ENCODE results near the gene KRTAP11-1.

Gene KRTAP11-1

DNA sequence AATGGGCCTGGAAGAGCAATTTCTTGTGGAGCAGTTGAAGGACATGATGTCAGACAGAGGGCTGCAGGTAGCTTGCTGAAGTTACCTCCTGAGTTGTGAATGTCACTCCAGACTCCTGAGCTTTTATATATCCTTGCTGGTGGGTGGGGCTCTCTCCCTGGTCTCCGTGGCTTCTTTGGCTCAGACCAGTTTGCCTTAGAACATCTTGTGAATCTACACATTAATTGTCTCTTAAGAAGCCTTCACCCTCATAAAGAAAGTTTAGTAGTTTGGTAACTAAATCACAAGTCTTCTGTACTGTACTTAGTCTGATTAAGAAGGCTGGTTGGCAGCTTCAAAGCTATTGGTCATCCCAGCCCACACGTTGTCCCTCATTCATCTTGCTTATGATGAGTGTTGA is at the start of gene KRTAP11-1:
Gene KRTAP11-1, minus strand, starts transcription at position 101 of the 400 bp plus-strand sequence. Its CDS starts 56 bp downstream, at position 45.
- no peak for DNase-seq

GRCh38 chr21:30924146-30924700 is 42.8 kb upstream of the KRTAP11-1 start:
- no peak for DNase-seq

DNA sequence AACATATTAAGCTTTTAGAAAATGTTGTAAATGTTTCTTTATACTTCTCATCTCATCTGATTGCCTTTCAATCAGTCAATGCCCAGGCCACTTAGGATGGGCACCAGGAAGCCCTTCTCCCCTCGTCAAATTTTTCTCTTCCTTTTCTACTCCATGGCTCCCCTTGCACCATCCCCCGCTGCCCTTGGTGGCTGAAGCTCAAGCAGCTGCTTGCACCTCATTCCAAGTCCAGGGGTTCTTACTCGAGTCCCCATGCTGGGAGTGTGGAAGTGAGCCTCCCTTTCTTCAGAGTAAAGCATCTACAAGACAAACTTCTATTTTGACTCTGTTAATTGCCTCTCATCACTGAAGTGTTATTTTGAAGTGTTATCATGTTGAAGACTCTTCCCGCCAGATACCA is 39.7 kb upstream of the KRTAP11-1 start:
- no peak for DNase-seq

- DNase-seq: no peak
Observed at GRCh38 chr21:30917557-30917956, 36.2 kb upstream of the KRTAP11-1 start.

DNA sequence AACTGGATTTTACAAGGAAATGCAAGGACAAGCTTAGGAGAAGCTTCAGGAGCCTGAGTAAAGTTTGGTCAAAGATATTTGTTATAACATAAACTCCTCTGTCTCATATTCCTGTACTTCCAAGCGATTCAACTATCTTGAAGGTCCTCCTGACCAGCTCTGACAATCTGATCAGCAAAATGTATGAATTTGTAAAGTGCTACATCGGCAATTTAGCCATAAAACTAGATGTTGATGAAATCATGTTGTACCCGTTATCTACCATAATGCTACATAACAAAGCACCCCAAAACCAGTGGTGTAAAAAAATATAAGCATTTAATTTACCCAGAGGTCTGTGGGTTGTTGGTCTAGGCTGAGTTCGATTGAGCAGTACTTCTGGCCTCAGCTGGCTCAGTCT is 19.5 kb upstream of the KRTAP11-1 start:
- DNase-seq: no peak

- peak; percentile 3 for DNase-seq
Observed at GRCh38 chr21:30882866-30883597, 1.7 kb upstream of the KRTAP11-1 start.

DNA sequence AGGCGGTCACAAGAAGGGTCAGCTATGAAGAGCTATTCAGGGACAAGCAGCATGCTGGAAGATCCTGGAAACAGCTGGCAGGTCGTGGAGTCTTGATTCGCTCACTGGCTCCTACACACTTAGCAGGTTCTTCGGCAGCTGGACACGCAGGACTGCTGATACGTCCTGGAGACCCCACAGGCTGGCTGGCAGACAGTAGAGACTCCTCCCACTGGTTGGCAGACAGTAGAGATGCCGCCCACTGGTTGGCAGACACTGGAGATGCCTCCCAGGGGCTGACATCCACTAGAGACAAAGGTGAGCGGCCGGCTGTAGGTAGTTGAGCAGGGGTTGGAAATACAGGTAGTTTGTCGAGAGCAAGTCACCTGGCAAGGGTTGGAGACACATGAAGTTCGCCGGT is 466 bp downstream of the KRTAP11-1 start:
- no peak for DNase-seq

DNA sequence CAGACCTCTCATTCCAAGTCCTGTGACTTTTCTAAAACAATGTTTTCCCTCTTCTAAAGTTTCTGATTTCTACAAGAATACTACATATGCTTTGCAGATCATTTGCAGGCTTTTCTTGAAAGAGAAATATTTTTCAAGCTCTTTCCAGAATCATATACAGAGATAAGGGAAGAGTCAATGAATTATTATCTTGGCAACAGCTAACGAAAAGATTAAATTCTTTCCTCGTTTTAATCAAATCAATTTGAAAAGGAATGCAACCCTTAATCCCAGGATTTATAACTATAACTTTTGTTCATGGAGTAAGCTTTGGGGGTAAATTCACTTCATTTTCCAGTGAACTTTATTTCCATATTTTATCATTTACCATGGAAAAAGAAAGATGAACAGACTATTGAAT is 6.9 kb downstream of the KRTAP11-1 start:
- DNase-seq: no peak

- DNase-seq: no peak
Observed at GRCh38 chr21:30847627-30848500, 33.5 kb downstream of the KRTAP11-1 start.

DNA sequence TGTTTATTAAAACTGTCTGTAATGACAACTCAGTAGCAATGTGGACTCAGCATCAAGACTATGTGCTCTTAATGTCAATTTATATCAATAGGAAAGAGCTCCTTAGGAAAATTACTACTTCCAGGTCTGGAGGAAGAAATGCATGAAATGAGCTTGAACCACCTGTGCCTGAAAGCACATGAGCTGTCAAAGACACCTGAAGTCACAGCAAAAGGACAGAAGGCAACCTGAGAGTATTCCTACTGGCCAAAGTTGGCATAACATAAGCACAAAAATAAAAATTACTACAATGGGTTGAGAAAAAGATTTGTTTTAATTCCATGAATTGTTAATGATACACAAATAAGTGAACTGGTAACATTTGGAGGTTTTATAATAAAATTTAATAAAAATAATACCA is 38.4 kb downstream of the KRTAP11-1 start:
- no peak for DNase-seq

- DNase-seq: no peak
Observed at GRCh38 chr21:30839304-30839703, 42.1 kb downstream of the KRTAP11-1 start.

DNA sequence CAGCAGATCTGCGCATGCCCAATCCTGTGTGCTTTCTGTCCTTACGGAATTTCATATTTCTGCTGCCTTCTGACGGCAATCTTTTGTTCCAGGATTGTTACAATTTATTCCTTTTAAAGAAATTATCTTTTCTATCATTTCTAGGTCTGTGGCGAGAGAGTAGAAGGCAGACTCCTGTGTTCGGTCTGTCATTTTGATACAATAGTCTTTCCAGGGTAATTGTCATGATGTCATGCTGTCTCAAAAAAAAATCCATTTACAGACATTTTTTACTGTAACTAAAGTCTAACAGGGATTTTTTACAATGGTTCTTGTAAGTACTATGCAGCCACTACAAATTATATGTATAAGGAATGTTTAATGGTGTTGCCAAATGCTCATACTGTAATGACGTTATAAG is 42.8 kb downstream of the KRTAP11-1 start:
- no peak for DNase-seq

GRCh38 chr21:30831194-30831765 is 50.1 kb downstream of the KRTAP11-1 start:
- no peak for DNase-seq
